Fibroblast of villous mesenchyme (primary cell): ENCODE measurements around the gene MAPK12. TPM values are rescaled to one million over a fixed set of nuclear protein-coding genes. Genes with fewer than 3 reads are reported as not detected.

Experiments used
- DNase-seq: peaks from one replicate; pipeline ENCODE4 v3.0.0-alpha.2; 2010; ENCODE audit warnings: low read depth
- H3K4me3 ChIP-seq: 2 replicates; pipeline ENCODE4 v1.5.1; 2011; ENCODE audit warnings: low read depth, mild to moderate bottlenecking, low read length
- total RNA-seq: library from RNA; depleted of rRNA; stranded (reverse); fragments of >200 nt; gene quantifications from 2 replicates; pipeline ENCODE4 v1.2.3, GENCODE V29; 2012
- TF ChIP-seq, protein P1 (sequence below): IDR thresholded peaks from 2 replicates; pipeline ENCODE4 v1.5.1; 2012; ENCODE audit warnings: low read depth, mild to moderate bottlenecking, low read length; ENCODE audit not compliant: insufficient read depth

MAPK12 gene
- total RNA-seq, 1 donor, result 42.7 TPM

DNA sequence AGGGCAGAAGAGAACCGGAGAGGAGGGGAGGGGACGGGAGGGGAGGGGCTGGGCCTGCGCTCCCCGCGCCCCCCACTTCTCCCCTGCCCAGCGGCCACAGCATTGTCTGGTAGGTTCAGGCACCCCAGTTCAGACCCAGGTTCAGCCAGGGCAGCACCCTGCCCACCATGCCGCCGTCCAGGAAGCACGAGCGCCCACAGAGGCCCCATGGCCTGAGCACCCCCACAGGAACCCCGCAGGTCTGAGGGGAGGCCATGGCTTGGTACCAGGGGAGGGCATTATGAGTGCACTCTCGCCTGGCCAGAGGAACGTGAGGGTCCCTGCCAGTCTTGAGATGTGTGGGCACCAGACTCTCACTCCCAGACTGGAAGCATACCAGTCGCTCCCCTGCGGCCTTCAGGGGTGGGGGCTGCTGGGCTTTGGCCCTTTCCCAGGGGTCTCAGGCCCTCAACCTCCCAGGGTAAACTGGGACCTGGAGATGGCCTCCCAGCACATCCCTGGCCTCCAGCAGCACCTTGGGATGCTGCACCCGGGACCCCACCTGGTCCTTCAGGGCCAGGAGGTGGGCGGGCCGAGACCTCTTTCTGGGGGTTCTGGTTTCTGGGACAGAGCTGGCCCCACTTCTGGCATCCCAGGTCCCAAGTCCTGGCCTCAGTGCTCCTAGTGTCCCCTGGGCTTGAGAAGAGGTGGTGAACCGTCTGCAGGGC, 46.6 kb upstream of the MAPK12 start:
- no peak overlapping the region for H3K4me3 ChIP-seq
- TF ChIP-seq, protein P1, sequence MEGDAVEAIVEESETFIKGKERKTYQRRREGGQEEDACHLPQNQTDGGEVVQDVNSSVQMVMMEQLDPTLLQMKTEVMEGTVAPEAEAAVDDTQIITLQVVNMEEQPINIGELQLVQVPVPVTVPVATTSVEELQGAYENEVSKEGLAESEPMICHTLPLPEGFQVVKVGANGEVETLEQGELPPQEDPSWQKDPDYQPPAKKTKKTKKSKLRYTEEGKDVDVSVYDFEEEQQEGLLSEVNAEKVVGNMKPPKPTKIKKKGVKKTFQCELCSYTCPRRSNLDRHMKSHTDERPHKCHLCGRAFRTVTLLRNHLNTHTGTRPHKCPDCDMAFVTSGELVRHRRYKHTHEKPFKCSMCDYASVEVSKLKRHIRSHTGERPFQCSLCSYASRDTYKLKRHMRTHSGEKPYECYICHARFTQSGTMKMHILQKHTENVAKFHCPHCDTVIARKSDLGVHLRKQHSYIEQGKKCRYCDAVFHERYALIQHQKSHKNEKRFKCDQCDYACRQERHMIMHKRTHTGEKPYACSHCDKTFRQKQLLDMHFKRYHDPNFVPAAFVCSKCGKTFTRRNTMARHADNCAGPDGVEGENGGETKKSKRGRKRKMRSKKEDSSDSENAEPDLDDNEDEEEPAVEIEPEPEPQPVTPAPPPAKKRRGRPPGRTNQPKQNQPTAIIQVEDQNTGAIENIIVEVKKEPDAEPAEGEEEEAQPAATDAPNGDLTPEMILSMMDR, result no peak
- DNase-seq, result no peak

DNA sequence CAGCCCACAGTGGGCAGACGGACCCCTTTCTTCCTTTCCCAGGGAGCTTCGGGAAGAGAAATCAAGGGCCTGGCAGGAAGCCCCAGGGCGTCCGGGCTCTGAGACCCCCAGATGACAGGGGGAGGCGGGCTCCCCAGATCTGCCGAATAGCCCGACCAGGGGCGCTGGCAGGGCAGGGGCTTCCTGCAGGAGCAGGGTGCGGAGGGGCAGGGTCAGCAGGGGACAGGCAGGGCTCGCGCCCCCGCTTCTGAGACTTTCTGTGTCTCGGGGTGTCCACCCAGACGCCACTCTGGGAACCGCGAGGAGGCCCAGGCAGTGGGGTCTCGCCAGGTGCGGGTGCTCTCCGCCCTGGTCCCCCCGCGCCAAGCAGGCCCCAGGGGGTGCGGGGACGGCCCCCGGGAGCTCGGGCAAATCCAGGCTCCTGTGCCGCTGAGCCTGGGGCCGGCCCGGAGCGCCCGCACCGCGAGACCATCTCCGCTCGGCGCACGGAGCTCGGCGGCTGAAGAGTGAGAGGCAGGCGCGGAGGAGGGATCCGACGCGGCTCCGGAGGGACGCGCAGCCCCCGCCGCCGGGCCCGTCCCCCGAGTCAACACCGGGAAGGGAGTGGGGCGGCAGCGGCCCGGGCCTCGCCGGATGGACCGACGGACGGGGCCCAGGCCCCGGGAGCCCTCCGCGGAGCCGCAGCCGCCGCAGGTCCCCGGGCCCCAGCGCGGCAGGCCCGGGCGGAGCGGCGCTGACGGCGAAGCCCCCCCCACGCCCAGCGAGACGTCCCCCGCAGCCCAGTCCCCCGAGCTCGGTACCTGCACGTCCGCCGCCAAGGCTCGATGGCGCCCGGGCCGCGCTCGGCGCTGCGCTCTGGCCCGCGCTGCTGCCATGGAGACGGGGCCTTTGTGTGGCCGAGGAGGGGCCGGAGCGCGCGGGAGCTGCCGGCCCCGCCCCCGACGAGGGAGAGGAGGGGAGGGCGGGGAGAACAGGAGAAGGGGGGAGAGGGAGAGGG, 45.6 kb upstream of the MAPK12 start, which contains the start of gene PLXNB2:
Gene PLXNB2, minus strand, starts transcription at position 894 of the 997 bp plus-strand sequence. CDS start 17,062 bp downstream, outside the sequence.
- DNase-seq, result peak; percentile 81
- TF ChIP-seq, protein P1, result no peak
- peak within 1 kb of the TSS; percentile 80 for H3K4me3 ChIP-seq

DNA sequence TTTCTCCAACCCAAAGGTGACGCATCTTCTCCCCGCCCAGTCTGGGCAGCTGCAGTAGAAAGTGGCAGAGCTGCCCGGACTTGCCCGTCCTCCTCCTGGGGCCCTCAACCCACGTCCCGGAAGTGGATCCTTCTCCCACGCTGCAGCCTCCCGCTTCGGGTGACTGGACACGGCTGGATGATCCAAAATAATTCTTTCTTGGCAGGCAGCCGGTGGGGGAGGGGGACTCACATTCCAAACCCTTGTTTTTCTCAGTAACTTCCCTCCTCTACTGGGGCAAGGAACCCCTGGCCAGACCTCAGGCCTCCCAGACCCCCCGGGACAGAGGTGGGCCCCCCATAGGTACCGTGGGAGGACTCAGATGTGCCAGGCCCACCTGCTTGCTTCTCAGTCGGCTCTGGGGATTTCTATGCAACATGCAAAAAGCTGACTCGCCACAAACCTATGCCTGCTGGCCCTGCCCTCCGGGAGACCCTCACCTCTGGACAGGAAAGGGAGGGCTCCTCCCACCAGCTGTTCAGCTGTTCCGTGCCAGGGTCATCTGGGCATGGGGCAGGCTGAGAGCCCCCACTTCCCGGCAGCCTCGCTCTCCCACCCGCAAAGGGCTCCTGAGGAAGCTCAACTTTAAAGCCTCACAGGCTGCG, 44.6 kb upstream of the MAPK12 start:
- TF ChIP-seq, protein P1, result no peak
- peak; percentile 95 for DNase-seq
- peak overlapping the region; percentile 80 for H3K4me3 ChIP-seq

DNA sequence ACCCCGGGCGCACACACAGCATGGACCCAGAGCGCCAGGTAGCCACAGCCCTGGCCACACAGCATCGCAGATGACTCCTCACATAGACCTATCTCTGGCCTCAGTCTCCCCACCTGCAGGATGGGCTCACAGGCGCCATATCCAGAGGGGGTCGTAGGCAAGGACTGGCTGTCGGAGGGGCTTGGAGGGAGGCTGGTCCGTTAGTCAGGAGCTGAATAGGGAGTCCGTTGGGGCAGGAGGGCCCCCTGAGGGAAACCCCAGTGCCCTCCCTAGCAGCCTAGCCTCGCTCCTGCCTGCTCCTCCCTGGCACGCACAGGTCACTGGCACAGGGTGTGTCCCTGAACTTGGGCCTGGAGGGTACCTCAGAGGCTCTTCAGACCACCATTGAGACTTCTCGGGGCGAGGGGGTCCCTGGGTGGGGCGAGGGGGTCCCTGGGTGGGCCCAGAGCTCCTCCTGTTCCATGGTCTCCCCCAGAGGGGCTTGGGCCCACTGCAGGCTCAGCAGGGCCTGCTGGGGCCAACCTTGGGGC, 44.0 kb upstream of the MAPK12 start:
- no peak for DNase-seq
- H3K4me3 ChIP-seq, result peak overlapping the region; percentile 80
- TF ChIP-seq, protein P1, result no peak

DNA sequence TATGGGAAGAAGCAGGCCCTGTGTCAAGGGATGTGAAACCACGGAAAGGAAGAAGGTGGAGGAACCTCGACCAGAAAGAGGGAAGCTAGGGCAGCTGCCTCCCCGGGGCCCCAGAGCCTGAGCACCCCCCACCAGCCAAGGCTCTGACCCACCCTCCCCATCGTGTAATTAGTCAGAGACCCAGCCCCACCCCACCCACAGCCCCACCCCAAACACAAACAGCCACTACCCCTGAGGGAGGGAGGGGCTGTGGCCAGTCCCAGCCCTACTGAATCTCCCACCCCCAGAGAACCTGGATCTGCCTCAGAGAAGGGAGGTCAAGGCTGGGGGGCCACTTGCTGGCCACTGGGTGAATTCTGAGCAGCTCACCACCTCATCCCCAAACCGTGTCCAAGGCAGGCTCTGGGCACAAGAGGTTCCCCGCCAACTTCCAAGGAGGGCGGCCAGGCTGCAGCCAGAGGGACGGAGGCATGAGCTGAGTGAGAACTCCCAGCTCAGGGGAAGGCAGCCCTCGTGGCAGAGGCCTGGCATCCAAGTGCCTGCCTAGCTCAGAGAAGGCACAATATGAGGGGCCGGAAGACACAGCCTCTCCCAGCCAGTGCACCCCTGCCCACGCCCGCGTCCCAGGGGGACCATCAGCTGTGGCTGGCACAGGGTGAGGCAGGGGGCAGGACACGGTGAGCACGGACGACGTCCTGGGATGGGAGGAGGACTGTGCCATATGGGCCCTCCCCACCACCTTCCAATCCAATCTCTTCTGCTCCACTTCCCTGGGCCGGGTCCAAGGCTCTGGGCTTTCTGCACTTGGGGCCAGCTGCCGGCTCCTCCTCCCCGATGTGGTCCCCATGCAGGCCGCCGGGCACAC, 43.3 kb upstream of the MAPK12 start:
- no peak for DNase-seq
- peak overlapping the region; percentile 80 for H3K4me3 ChIP-seq
- TF ChIP-seq, protein P1, result no peak
